HL-60 (cell line): ENCODE measurements around the gene PHLPP1.

ENCODE experiments used
- CTCF ChIP-seq: IDR thresholded peaks from one replicate; pipeline ENCODE4 v1.5.1; 2011; ENCODE audit warnings: low read length, control low read depth, inconsistent platforms; ENCODE audit not compliant: insufficient read depth
- GABPA ChIP-seq: IDR thresholded peaks from 2 replicates; pipeline ENCODE4 v1.6.1; 2012; ENCODE audit warnings: low read depth
- POLR2AphosphoS5 ChIP-seq: IDR thresholded peaks from 2 replicates; pipeline ENCODE4 v1.6.1; 2012; ENCODE audit warnings: low read depth
- REST ChIP-seq: IDR thresholded peaks from 2 replicates; pipeline ENCODE4 v1.6.1; 2012; ENCODE audit warnings: low read depth; ENCODE audit not compliant: insufficient replicate concordance
- SPI1 ChIP-seq: IDR thresholded peaks from 2 replicates; pipeline ENCODE4 v1.6.1; 2012; ENCODE audit warnings: low read depth, mild to moderate bottlenecking, borderline replicate concordance

- TF ChIP-seq CTCF (no peak), REST (no peak), POLR2AphosphoS5 (no peak), SPI1 (no peak), GABPA (no peak)
These were observed 17.3 kb downstream of the PHLPP1 start for GRCh38 chr18:62732617-62733016.
